A549 (cell line): ENCODE data around the gene TAF1.

ENCODE experiments used
- RFX5 ChIP-seq: fragments of 450-650 bp; IDR thresholded peaks from 2 replicates; pipeline ENCODE4 v1.7.1; 2014; ENCODE audit warnings: antibody characterized with exemption, mild to moderate bottlenecking, moderate library complexity
- ZNF302 ChIP-seq: fragments of 250-450 bp; sonication (Bioruptor Pico); IDR thresholded peaks from 2 replicates; pipeline ENCODE4 v1.9.0; 2021; ENCODE audit warnings: inconsistent platforms, mild to moderate bottlenecking, moderate library complexity

DNA sequence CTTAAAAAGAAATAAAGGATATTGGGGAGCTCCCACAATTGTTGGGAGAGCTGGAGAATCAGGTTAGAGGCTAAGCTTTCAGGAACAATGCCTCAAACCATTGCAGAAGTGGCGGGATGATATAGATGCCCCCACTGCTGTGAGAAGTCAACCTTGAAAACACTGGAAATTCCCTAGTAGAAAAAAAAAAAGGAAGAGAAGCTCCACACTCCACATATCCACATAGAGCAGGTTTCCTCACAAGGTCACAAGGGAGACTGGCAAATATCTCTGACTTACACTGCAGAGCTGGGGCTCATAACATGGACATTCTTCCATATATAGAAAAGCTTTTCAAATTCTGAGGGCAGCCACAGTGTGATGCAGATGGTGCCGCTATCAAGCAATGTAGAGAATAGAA is 144.0 kb downstream of the TAF1 start:
- TF ChIP-seq RFX5 (no peak), ZNF302 (CRISPR knock-in tag) (no peak)
